Measurements from ENCODE around the gene LIAS.

LIAS gene

GRCh38 chr4:39528061-39528465 is 69.2 kb downstream of the LIAS start:
- no peak for DNase-seq (ENCODE audit: low read depth in 3 of 3, low spot score in 1 of 3)

Measured in stimulated activated CD4-positive, alpha-beta T cell treated with anti-CD3 and anti-CD28 coated beads, TNF-alpha, amount 100 ng/mL, for 1 hour (primary cell).